Lower leg skin (tissue), 4 donors: Measurements from ENCODE around the gene BICC1. TPM values are rescaled to one million over a fixed set of nuclear protein-coding genes. Genes with fewer than 3 reads are reported as not detected.

Experiments used
- DNase-seq, 2 donors: peaks; one replicate each; pipeline ENCODE4 v3.0.0-alpha.2; 2019; ENCODE audit warnings: low spot score in 2 of 2
- H3K4me3 ChIP-seq: fragments of 200-600 bp; sonication (generic); 2 replicates; pipeline ENCODE4 v1.5.1; 2017; ENCODE audit warnings: mild to moderate bottlenecking, low read depth; ENCODE audit not compliant: poor library complexity, severe bottlenecking
- POLR2A ChIP-seq, 2 donors: fragments of 450-650 bp; IDR thresholded peaks; one replicate each; pipeline ENCODE4 v1.6.1; 2016 to 2017; ENCODE audit warnings: antibody characterized with exemption in 2 of 2, mild to moderate bottlenecking in 1 of 2, moderate library complexity in 1 of 2
- WGBS, 2 donors: methylation state at CpG; one replicate each; pipeline ENCODE4 v1.1.5; 2018; 5-methylcytosine and 5-hydroxymethylcytosine counted together
- intact Hi-C: fragments of 100-400 bp; cut with DNase I; formaldehyde crosslinking; loops from one replicate; pipeline ENCODE4 v1.15.0; 2023; ENCODE audit warnings: low total_unique reads
- total RNA-seq, 4 donors: library from RNA; depleted of rRNA; stranded (reverse); fragments of >200 nt; gene quantifications; one replicate each; pipeline ENCODE4 v1.1.0, GENCODE V29; 2016
- TF ChIP-seq, protein P1 (sequence below), 3 donors: fragments of 450-650 bp; IDR thresholded peaks; one replicate each; pipeline ENCODE4 v1.5.1; 2016; ENCODE audit warnings: antibody characterized with exemption in 3 of 3, mild to moderate bottlenecking in 3 of 3, moderate library complexity in 2 of 3

BICC1 gene
- total RNA-seq, 4 donors from 2014 or later: 5.0 to 11.5 (median 7.1) TPM

DNA sequence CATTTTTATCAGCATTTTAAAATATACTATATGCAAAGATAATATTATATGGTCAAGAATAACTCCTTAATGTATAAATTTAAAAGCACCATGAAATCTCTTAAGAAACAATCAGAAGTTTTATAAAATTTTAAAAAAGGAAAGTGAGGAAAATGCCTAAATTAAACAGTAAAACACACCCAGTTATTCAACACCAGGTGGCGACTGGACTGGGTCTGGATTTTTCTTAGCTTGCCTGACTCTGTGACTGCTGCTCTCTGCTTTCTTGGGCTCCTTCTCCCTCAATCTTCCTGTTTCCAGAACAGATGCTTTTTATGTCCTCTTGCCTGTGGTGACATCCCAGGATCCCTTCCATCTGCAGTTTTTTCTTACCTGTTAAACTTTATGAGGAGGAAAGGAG lies 200.3 kb downstream of the BICC1 start:
- 61 to 68% methylated on average over 1 of the region's 1 CpG for WGBS, 2 donors
- intact Hi-C loops: no loop called here
- H3K4me3 ChIP-seq: no peak overlapping the region
- DNase-seq: no peak
- no peak for TF ChIP-seq POLR2A (IDR thresholded peaks at IDR 0.05)
- TF ChIP-seq, protein P1, sequence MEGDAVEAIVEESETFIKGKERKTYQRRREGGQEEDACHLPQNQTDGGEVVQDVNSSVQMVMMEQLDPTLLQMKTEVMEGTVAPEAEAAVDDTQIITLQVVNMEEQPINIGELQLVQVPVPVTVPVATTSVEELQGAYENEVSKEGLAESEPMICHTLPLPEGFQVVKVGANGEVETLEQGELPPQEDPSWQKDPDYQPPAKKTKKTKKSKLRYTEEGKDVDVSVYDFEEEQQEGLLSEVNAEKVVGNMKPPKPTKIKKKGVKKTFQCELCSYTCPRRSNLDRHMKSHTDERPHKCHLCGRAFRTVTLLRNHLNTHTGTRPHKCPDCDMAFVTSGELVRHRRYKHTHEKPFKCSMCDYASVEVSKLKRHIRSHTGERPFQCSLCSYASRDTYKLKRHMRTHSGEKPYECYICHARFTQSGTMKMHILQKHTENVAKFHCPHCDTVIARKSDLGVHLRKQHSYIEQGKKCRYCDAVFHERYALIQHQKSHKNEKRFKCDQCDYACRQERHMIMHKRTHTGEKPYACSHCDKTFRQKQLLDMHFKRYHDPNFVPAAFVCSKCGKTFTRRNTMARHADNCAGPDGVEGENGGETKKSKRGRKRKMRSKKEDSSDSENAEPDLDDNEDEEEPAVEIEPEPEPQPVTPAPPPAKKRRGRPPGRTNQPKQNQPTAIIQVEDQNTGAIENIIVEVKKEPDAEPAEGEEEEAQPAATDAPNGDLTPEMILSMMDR (IDR thresholded peaks at IDR 0.05): no peak

DNA sequence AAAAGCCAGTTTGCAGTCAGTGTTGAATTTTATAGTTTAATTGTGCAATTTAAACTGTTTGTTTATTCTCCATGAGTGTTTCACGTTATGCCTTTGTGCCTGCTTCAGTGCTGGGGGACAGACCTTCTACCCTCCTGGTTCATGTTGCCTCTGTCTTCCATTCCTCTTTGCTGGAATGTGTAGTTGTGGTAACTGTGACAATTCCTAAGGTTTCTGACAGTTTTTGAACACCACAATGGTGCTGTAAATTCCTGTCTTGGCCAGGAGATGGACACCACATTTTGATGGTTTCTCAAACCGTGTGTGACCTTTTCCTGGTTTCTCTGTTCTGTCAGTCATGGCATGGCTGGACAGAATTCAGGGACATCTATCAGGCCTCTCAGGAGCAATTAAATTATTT lies 201.7 kb downstream of the BICC1 start:
- H3K4me3 ChIP-seq: no peak overlapping the region
- WGBS, 2 donors: 69 to 79% methylated on average over 2 of the region's 2 CpGs
- DNase-seq: no peak
- intact Hi-C loops: no loop called here
- no peak for TF ChIP-seq POLR2A (IDR thresholded peaks at IDR 0.05)
- TF ChIP-seq, protein P1 (IDR thresholded peaks at IDR 0.05): no peak

DNA sequence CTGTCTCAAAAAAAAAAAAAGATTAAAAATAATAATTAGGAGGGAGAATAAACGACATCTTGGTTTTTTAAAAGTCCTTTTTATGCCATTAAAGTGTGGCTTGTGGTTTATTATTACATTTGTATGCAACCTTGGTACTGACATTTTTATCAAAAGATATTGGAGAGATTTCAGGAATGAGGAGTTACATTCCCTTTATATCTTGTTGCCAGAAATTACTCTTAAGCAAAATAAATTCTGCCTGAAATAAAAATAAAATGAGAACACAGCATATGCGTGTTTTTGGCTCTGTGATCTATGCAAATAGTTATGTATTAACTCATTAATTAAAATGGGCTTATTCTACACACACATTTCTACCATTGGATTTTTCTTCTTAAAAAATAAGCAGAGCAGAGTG lies 202.4 kb downstream of the BICC1 start:
- 31 to 33% methylated on average over 2 of the region's 2 CpGs for WGBS, 2 donors
- no peak for DNase-seq
- intact Hi-C loops: no loop called here
- H3K4me3 ChIP-seq: no peak overlapping the region
- TF ChIP-seq POLR2A (IDR thresholded peaks at IDR 0.05): no peak
- TF ChIP-seq, protein P1 (IDR thresholded peaks at IDR 0.05): no peak

DNA sequence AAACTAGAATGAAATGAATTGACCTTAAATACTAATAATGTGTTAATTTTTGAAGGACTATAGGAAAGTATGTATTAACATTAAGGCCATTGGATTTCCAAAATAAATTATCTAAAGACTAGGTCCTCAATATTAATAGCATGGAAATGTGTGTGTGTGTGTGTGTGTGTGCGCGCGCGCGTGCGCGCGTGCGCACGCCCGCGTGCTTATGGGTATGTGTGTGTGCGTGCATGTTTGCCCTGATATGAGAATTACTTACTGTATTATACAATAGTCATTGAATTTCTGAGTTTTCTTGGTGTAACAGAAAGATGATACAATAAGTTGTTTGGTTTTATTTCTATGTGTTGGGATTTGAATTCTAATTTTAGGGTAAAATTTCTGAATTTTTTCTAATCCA lies 205.9 kb downstream of the BICC1 start:
- no peak for DNase-seq
- intact Hi-C loops: no loop called here
- 60 to 68% methylated on average over 13 of the region's 13 CpGs for WGBS, 2 donors
- TF ChIP-seq, protein P1 (IDR thresholded peaks at IDR 0.05): no peak
- TF ChIP-seq POLR2A (IDR thresholded peaks at IDR 0.05): no peak
- no peak overlapping the region for H3K4me3 ChIP-seq

DNA sequence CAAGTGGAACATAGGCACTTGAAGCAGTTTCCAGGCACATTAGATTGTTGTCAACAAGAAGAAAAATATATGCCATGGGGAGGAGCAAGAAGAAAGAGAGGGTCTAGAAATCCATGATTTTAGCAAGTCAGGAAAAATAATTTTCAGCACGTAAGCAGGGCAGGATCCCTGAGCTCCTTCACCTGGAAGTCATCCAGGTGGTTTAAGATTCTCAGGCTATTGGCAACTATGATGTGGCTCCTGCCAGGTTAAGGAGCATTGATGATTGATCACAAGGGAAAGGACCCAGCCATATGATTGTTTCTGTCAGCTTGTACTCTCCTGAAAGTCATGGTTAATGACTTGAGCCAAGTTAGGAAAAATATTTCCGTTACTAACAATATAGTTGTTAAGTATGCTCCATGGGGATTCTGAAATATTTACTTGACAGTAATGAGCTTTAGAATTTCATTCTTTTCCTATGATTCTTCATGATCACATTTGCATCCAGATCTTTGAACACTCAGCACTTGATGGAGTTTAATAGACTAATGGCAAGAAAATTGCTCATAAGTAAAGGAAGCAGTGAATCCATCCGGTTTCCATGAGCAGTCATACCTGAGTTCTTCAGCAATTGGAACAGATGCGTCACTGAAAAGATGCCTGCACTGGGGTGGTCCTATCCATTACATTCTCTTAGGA lies 209.1 kb downstream of the BICC1 start:
- TF ChIP-seq, protein P1 (IDR thresholded peaks at IDR 0.05): no peak
- no peak for TF ChIP-seq POLR2A (IDR thresholded peaks at IDR 0.05)
- DNase-seq: no peak
- no peak overlapping the region for H3K4me3 ChIP-seq
- intact Hi-C loops: no loop called here
- 46 to 61% methylated on average over 4 of the region's 4 CpGs for WGBS, 2 donors

DNA sequence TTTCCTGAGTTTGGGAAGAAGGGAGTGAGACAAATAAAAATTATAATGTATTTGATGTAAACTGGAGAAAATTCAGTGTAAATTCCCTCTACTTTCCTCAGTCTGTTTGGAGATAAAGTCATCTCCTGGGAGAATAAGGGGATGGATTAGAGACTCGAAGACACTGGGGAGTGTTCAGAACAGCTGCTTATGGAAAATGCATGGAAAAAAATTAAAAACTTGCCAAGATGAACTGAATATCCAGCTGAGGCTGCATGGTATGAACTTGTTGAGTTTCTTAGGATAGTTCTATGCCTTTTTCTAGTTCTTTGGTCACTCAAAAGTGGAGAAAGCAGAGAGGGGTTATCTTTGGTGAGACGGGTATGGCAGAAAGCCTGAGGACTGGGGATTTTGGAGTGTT lies 210.5 kb downstream of the BICC1 start:
- intact Hi-C loops: no loop called here
- WGBS, 2 donors: 68 to 77% methylated on average over 2 of the region's 2 CpGs
- no peak for TF ChIP-seq POLR2A (IDR thresholded peaks at IDR 0.05)
- TF ChIP-seq, protein P1 (IDR thresholded peaks at IDR 0.05): no peak
- H3K4me3 ChIP-seq: no peak overlapping the region
- no peak for DNase-seq
